K562 (cell line): ENCODE measurements around the gene XRCC3.

ENCODE experiments used
- BMI1 ChIP-seq: fragments of 150-350 bp; IDR thresholded peaks from 2 replicates; pipeline ENCODE4 v1.6.1; 2014; ENCODE audit warnings: low read length
- CREB3 ChIP-seq: fragments of 450-650 bp; conservative IDR thresholded peaks from 2 replicates; pipeline ENCODE4 v1.6.1; 2016; ENCODE audit warnings: missing genetic modification characterization, low read depth, mild to moderate bottlenecking, missing compliant biosample characterization, moderate library complexity
- CTCF ChIP-seq, 3 experiments: IDR thresholded peaks in 2 of 3; conservative IDR thresholded peaks in 1 of 3; 2 replicates each; pipeline ENCODE4 v1.5.1; 2011 to 2012; ENCODE audit warnings: low read length in 3 of 3, mild to moderate bottlenecking in 3 of 3, control low read depth in 2 of 3, improper control_type of control experiment in 1 of 3, inconsistent platforms in 1 of 3, low read depth in 1 of 3, mixed read lengths in 1 of 3, moderate library complexity in 1 of 3; ENCODE audit not compliant: insufficient read depth in 2 of 3
- E2F6 ChIP-seq, 2 experiments: IDR thresholded peaks; 2 replicates each; pipeline ENCODE4 v1.6.1; 2011; ENCODE audit warnings: borderline replicate concordance in 1 of 2, control low read depth in 1 of 2, low read depth in 1 of 2, low read length in 1 of 2, mild to moderate bottlenecking in 1 of 2, mixed read lengths in 1 of 2, moderate library complexity in 1 of 2; ENCODE audit not compliant: insufficient read depth in 1 of 2, insufficient read length in 1 of 2, poor library complexity in 1 of 2, severe bottlenecking in 1 of 2; ENCODE audit errors: extremely low read depth in 1 of 2
- EZH2 ChIP-seq: IDR thresholded peaks from 2 replicates; pipeline ENCODE4 v1.6.1; 2012; ENCODE audit warnings: low read depth, mild to moderate bottlenecking, inconsistent platforms, low read length, borderline replicate concordance
- FOS ChIP-seq: IDR thresholded peaks from 3 replicates; pipeline ENCODE4 v1.6.1; 2011; ENCODE audit not compliant: insufficient read length; ENCODE audit errors: extremely low read depth
- FOXP4 ChIP-seq: sonication (generic); formaldehyde crosslinking; IDR thresholded peaks from 2 replicates; pipeline ENCODE4 v1.8.0; 2022; ENCODE audit warnings: mild to moderate bottlenecking, missing genetic modification reagents, borderline replicate concordance
- NR3C1 ChIP-seq: sonication (generic); formaldehyde crosslinking; IDR thresholded peaks from 2 replicates; pipeline ENCODE4 v1.8.1; 2022; ENCODE audit warnings: missing genetic modification reagents
- NR4A1 ChIP-seq, 2 experiments: fragments of 250-450 bp in 1 of 2; fragments of 450-650 bp in 1 of 2; sonication (Bioruptor Pico) in 1 of 2; IDR thresholded peaks; 2 replicates each; pipeline versions ENCODE4 v1.4.0 to v1.6.1; 2016 to 2020; ENCODE audit warnings: mild to moderate bottlenecking in 2 of 2, missing compliant biosample characterization in 1 of 2, missing genetic modification characterization in 1 of 2, moderate library complexity in 1 of 2
- PML ChIP-seq: IDR thresholded peaks from 2 replicates; pipeline ENCODE4 v1.6.1; 2012; ENCODE audit warnings: low read length, inconsistent platforms
- POLR2A ChIP-seq: fragments of 450-650 bp; conservative IDR thresholded peaks from 2 replicates; pipeline ENCODE4 v1.6.1; 2016
- RNF219 ChIP-seq: fragments of 250-450 bp; sonication (Bioruptor Pico); IDR thresholded peaks from 2 replicates; pipeline ENCODE4 v1.5.0; 2022; ENCODE audit warnings: mild to moderate bottlenecking
- SMAD3 ChIP-seq: fragments of 450-650 bp; formaldehyde crosslinking; conservative IDR thresholded peaks from 2 replicates; pipeline ENCODE4 v1.4.0; 2020; ENCODE audit warnings: mild to moderate bottlenecking
- ZNF263 ChIP-seq: sonication (generic); formaldehyde crosslinking; IDR thresholded peaks from 2 replicates; pipeline ENCODE4 v1.8.0; 2022; ENCODE audit warnings: mild to moderate bottlenecking, missing genetic modification reagents, borderline replicate concordance

GRCh38 chr14:103730490-103731035 lies 15.3 kb upstream of the XRCC3 start:
- no peak for TF ChIP-seq FOXP4 (CRISPR knock-in tag)
- peak in 1 of 2 experiments; percentile 14 for TF ChIP-seq E2F6 (IDR thresholded peaks at IDR 0.05; ENCODE audit: borderline replicate concordance in 1 of 2, extremely low read depth in 1 of 2, insufficient read depth in 1 of 2, insufficient read length in 1 of 2, low read depth in 1 of 2, low read length in 1 of 2, poor library complexity in 1 of 2, severe bottlenecking in 1 of 2)
- no peak for TF ChIP-seq NR4A1 (CRISPR knock-in tag; IDR thresholded peaks at IDR 0.05)
- TF ChIP-seq NR4A1 (tag; IDR thresholded peaks at IDR 0.05), result no peak
- no peak for TF ChIP-seq BMI1
- TF ChIP-seq NR3C1, result no peak
- no peak for TF ChIP-seq ZNF263 (CRISPR knock-in tag)
- no peak for TF ChIP-seq CREB3 (tag)
- peak in 1 of 3 experiments; percentile 35; a peak in 1 of 6 replicates for TF ChIP-seq CTCF (IDR thresholded peaks at IDR 0.05 in 2 of 3, conservative IDR thresholded peaks at IDR 0.05 in 1 of 3; ENCODE audit: insufficient read depth in 2 of 3, low read depth in 1 of 3, low read length in 3 of 3)
- TF ChIP-seq POLR2A, result no peak
- no peak for TF ChIP-seq FOS
- TF ChIP-seq RNF219 (CRISPR knock-in tag), result no peak
- no peak for TF ChIP-seq EZH2
- TF ChIP-seq SMAD3 (CRISPR knock-in tag), result no peak
- no peak for TF ChIP-seq PML
